GM12801 (cell line): ENCODE results near the gene NCKAP5L.

Experiments
- TF ChIP-seq, protein P1 (sequence below): IDR thresholded peaks from one replicate; pipeline ENCODE4 v1.5.1; 2011; ENCODE audit warnings: control low read depth; ENCODE audit not compliant: insufficient read length; ENCODE audit errors: extremely low read depth

The NCKAP5L gene, protein sequence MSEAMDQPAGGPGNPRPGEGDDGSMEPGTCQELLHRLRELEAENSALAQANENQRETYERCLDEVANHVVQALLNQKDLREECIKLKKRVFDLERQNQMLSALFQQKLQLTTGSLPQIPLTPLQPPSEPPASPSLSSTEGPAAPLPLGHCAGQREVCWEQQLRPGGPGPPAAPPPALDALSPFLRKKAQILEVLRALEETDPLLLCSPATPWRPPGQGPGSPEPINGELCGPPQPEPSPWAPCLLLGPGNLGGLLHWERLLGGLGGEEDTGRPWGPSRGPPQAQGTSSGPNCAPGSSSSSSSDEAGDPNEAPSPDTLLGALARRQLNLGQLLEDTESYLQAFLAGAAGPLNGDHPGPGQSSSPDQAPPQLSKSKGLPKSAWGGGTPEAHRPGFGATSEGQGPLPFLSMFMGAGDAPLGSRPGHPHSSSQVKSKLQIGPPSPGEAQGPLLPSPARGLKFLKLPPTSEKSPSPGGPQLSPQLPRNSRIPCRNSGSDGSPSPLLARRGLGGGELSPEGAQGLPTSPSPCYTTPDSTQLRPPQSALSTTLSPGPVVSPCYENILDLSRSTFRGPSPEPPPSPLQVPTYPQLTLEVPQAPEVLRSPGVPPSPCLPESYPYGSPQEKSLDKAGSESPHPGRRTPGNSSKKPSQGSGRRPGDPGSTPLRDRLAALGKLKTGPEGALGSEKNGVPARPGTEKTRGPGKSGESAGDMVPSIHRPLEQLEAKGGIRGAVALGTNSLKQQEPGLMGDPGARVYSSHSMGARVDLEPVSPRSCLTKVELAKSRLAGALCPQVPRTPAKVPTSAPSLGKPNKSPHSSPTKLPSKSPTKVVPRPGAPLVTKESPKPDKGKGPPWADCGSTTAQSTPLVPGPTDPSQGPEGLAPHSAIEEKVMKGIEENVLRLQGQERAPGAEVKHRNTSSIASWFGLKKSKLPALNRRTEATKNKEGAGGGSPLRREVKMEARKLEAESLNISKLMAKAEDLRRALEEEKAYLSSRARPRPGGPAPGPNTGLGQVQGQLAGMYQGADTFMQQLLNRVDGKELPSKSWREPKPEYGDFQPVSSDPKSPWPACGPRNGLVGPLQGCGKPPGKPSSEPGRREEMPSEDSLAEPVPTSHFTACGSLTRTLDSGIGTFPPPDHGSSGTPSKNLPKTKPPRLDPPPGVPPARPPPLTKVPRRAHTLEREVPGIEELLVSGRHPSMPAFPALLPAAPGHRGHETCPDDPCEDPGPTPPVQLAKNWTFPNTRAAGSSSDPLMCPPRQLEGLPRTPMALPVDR (N-terminal part only)

DNA sequence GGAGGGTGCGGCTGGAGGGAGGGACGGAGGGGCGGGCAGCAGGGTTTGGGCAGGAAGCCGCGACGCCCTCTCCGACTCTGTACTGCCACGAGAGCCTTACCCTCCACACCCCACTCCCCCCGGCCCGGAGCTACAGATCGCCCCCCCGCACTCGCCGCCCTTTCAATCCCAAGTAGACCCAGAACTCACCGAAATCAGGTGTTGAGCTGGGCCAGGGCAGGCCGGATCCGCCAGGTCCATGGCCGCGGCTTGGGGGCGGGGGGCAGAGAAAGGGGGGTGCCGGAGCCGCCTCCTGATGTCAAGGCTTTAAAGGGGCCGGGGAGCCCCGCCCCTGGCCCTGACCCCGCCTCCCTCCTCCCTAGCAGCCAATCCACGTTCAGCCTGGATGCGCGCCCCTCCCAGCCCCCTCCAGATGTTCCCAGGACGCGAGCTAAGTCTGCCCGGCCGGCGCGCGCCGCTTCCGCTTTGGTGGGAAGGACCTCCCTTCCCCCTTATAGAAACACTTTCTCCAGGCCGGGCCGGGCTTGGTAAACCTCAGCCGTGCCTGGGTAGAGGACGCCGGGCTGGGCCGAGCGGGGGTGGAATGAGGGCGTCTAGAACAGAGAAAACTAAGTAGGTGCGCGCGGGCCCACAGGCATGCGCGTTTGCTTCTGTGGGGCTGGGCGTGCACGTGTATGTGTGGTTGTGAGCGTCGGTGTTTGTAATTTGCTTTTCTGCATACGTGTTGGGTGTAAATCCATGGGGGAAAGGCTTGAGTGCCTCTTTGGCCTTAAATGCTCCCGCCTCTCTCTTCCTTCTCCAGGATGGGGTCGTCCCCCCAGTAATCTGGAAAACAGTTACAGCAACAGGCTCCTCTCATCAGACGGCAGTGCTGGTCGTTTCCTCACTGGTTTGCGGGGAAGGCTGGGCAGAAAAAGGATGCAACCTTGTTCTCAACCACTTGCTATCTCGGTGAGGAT, at the start of gene NCKAP5L:
Gene NCKAP5L (minus strand): TSS at position 281 of the 959 bp plus-strand sequence. CDS start 24,369 bp downstream, outside the sequence.
- TF ChIP-seq, protein P1, sequence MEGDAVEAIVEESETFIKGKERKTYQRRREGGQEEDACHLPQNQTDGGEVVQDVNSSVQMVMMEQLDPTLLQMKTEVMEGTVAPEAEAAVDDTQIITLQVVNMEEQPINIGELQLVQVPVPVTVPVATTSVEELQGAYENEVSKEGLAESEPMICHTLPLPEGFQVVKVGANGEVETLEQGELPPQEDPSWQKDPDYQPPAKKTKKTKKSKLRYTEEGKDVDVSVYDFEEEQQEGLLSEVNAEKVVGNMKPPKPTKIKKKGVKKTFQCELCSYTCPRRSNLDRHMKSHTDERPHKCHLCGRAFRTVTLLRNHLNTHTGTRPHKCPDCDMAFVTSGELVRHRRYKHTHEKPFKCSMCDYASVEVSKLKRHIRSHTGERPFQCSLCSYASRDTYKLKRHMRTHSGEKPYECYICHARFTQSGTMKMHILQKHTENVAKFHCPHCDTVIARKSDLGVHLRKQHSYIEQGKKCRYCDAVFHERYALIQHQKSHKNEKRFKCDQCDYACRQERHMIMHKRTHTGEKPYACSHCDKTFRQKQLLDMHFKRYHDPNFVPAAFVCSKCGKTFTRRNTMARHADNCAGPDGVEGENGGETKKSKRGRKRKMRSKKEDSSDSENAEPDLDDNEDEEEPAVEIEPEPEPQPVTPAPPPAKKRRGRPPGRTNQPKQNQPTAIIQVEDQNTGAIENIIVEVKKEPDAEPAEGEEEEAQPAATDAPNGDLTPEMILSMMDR, result no peak

GRCh38 chr12:49877066-49877465, 48.9 kb upstream of the NCKAP5L start:
- TF ChIP-seq, protein P1, result no peak

GRCh38 chr12:49876070-49876469, 47.9 kb upstream of the NCKAP5L start:
- TF ChIP-seq, protein P1, result no peak

DNA sequence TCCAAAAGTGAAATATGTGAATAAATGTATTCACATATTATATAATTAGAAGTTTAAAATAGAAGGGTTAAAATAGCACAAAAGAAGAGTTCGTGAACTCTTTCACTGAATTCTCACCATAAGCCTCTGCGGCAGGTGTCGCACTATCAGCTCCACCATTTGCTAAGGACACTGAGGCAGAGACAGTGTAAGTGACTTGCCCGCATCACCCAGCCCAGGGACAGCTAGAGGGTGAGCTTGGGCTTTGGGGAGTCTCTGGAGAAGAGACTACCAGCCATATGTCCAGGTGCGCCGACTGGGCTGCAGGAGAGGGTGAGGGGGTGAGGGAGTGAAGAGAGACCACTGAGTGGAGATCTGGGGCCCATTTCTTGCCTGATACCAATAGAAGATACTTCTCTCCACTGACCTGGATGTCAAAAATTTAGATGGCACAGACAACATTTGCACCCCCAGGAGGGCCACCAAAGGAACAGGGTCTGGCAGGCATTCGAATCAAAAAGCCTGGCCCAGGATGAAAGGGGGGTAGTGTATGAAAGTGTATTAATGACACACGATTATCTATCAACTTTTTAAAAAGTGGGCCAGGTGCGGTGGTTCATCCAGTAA, 47.0 kb upstream of the NCKAP5L start:
- TF ChIP-seq, protein P1, result no peak

GRCh38 chr12:49874142-49874897, 46.1 kb upstream of the NCKAP5L start:
- TF ChIP-seq, protein P1, result no peak

- TF ChIP-seq, protein P1, result no peak
Observed at GRCh38 chr12:49873361-49873934, 45.2 kb upstream of the NCKAP5L start.
